Adipocyte (in vitro differentiated cells): ENCODE measurements around the gene PRDM16.
A peak's percentile ranks its signal among the peaks of the same experiment; 100 is the strongest.

Source experiments
- DNase-seq: peaks from one replicate; pipeline ENCODE4 v3.0.0-alpha.2; 2015; ENCODE audit warnings: low read depth
- H3K27me3 ChIP-seq: replicated peaks from 2 replicates; pipeline ENCODE4 v1.7.0; 2013; ENCODE audit warnings: mild to moderate bottlenecking, low read length, moderate library complexity; ENCODE audit not compliant: control insufficient read depth, insufficient read depth
- H3K36me3 ChIP-seq: 2 replicates; pipeline ENCODE4 v1.7.0; 2013; ENCODE audit warnings: low read length, mild to moderate bottlenecking, moderate library complexity; ENCODE audit not compliant: control insufficient read depth, insufficient read depth, severe bottlenecking
- H3K4me1 ChIP-seq: 2 replicates; pipeline ENCODE4 v1.7.0; 2013; ENCODE audit warnings: mild to moderate bottlenecking, low read length, moderate library complexity; ENCODE audit not compliant: control insufficient read depth, insufficient read depth
- H3K4me3 ChIP-seq: 2 replicates; pipeline ENCODE4 v1.7.0; 2013; ENCODE audit warnings: mild to moderate bottlenecking, low read length, moderate library complexity
- H3K9ac ChIP-seq: 2 replicates; pipeline ENCODE4 v1.7.0; 2013; ENCODE audit warnings: mild to moderate bottlenecking, low read length, moderate library complexity
- H3K9me3 ChIP-seq: 2 replicates; pipeline ENCODE4 v1.7.0; 2013; ENCODE audit warnings: mild to moderate bottlenecking, low read length, moderate library complexity; ENCODE audit not compliant: control insufficient read depth

Gene PRDM16

GRCh38 chr1:3125078-3125477 is 56.1 kb downstream of the PRDM16 start:
- Histone ChIP-seq H3K27me3 (peaks cover 5% of the 10 kb centered on the region), H3K36me3 (no peaks in the 10 kb centered on the region), H3K9me3 (no peaks in the 10 kb centered on the region), H3K4me3 (no peak overlapping the region), H3K9ac (no peak overlapping the region), H3K4me1 (peaks cover 22% of the 10 kb centered on the region)
- DNase-seq, result no peak

GRCh38 chr1:3125546-3126368 is 56.8 kb downstream of the PRDM16 start:
- Histone ChIP-seq H3K4me1 (peaks cover 22% of the 10 kb centered on the region), H3K9ac (peak overlapping the region; percentile 76), H3K9me3 (no peaks in the 10 kb centered on the region), H3K36me3 (no peaks in the 10 kb centered on the region), H3K4me3 (no peak overlapping the region), H3K27me3 (peaks cover 8% of the 10 kb centered on the region)
- DNase-seq, result no peak

- peak overlapping the region; percentile 69 for H3K4me3 ChIP-seq
- peaks cover 22% of the 10 kb centered on the region for H3K4me1 ChIP-seq
- H3K9ac ChIP-seq, result peak overlapping the region; percentile 76
- peaks cover 8% of the 10 kb centered on the region for H3K27me3 ChIP-seq
- peak; percentile 18 for DNase-seq
- H3K9me3 ChIP-seq, result no peaks in the 10 kb centered on the region
- no peaks in the 10 kb centered on the region for H3K36me3 ChIP-seq
These were observed 58.0 kb downstream of the PRDM16 start for GRCh38 chr1:3126756-3127678.

GRCh38 chr1:3127738-3128137 is 58.7 kb downstream of the PRDM16 start:
- no peaks in the 10 kb centered on the region for H3K9me3 ChIP-seq
- H3K9ac ChIP-seq, result peak overlapping the region; percentile 76
- H3K4me1 ChIP-seq, result peaks cover 22% of the 10 kb centered on the region
- H3K36me3 ChIP-seq, result no peaks in the 10 kb centered on the region
- H3K27me3 ChIP-seq, result peaks cover 5% of the 10 kb centered on the region
- DNase-seq, result no peak
- peak overlapping the region; percentile 69 for H3K4me3 ChIP-seq

GRCh38 chr1:3128431-3129132 is 59.6 kb downstream of the PRDM16 start:
- no peak for DNase-seq
- Histone ChIP-seq H3K27me3 (peaks cover 5% of the 10 kb centered on the region), H3K4me3 (no peak overlapping the region), H3K9ac (no peak overlapping the region), H3K4me1 (peaks cover 22% of the 10 kb centered on the region), H3K36me3 (no peaks in the 10 kb centered on the region), H3K9me3 (no peaks in the 10 kb centered on the region)

GRCh38 chr1:3129133-3129490 is 60.1 kb downstream of the PRDM16 start:
- DNase-seq, result no peak
- Histone ChIP-seq H3K27me3 (peaks cover 5% of the 10 kb centered on the region), H3K9me3 (no peaks in the 10 kb centered on the region), H3K36me3 (no peaks in the 10 kb centered on the region), H3K4me1 (peaks cover 22% of the 10 kb centered on the region), H3K4me3 (no peak overlapping the region), H3K9ac (no peak overlapping the region)

GRCh38 chr1:3130268-3130667 is 61.3 kb downstream of the PRDM16 start:
- Histone ChIP-seq H3K27me3 (peaks cover 5% of the 10 kb centered on the region), H3K9me3 (no peaks in the 10 kb centered on the region), H3K9ac (no peak overlapping the region), H3K4me3 (no peak overlapping the region), H3K36me3 (no peaks in the 10 kb centered on the region), H3K4me1 (peaks cover 22% of the 10 kb centered on the region)
- DNase-seq, result no peak

- Histone ChIP-seq H3K36me3 (no peaks in the 10 kb centered on the region), H3K27me3 (peaks cover 15% of the 10 kb centered on the region), H3K9me3 (no peaks in the 10 kb centered on the region), H3K4me3 (no peak overlapping the region), H3K4me1 (peaks cover 6% of the 10 kb centered on the region), H3K9ac (no peak overlapping the region)
- DNase-seq, result no peak
These were observed 63.7 kb downstream of the PRDM16 start for GRCh38 chr1:3132660-3133059.

GRCh38 chr1:3133686-3134085 is 64.7 kb downstream of the PRDM16 start:
- no peaks in the 10 kb centered on the region for H3K4me1 ChIP-seq
- peak; percentile 7 for DNase-seq
- H3K4me3 ChIP-seq, result no peak overlapping the region
- no peak overlapping the region for H3K9ac ChIP-seq
- H3K36me3 ChIP-seq, result no peaks in the 10 kb centered on the region
- H3K9me3 ChIP-seq, result no peaks in the 10 kb centered on the region
- H3K27me3 ChIP-seq, result peaks cover 24% of the 10 kb centered on the region

GRCh38 chr1:3134381-3135072 is 65.5 kb downstream of the PRDM16 start:
- H3K9me3 ChIP-seq, result no peaks in the 10 kb centered on the region
- peaks cover 32% of the 10 kb centered on the region for H3K27me3 ChIP-seq
- H3K4me3 ChIP-seq, result no peak overlapping the region
- no peak for DNase-seq
- peaks cover under 1% of the 10 kb centered on the region for H3K4me1 ChIP-seq
- H3K9ac ChIP-seq, result no peak overlapping the region
- no peaks in the 10 kb centered on the region for H3K36me3 ChIP-seq
